Endothelial cell (in vitro differentiated cells): ENCODE results near the gene RPAP2. TPM values are rescaled to one million over a fixed set of nuclear protein-coding genes. Genes with fewer than 3 reads are reported as not detected.

Experiments
- DNase-seq: peaks from one replicate; pipeline ENCODE4 v3.0.0; 2021; ENCODE audit warnings: low spot score
- H3K27ac Mint-ChIP-seq: one replicate; pipeline ENCODE4 v1.8.0; 2021; ENCODE audit warnings: mixed read lengths, inconsistent platforms; ENCODE audit not compliant: unreplicated experiment
- H3K27me3 Mint-ChIP-seq: one replicate; pipeline ENCODE4 v1.8.0; 2021; ENCODE audit warnings: mild to moderate bottlenecking, moderate library complexity, mixed read lengths, inconsistent platforms; ENCODE audit not compliant: unreplicated experiment
- H3K36me3 Mint-ChIP-seq: one replicate; pipeline ENCODE4 v1.8.0; 2021; ENCODE audit warnings: mild to moderate bottlenecking, low read depth, mixed read lengths, inconsistent platforms; ENCODE audit not compliant: unreplicated experiment
- H3K4me1 Mint-ChIP-seq: one replicate; pipeline ENCODE4 v1.8.0; 2021; ENCODE audit warnings: mild to moderate bottlenecking, mixed read lengths, inconsistent platforms; ENCODE audit not compliant: unreplicated experiment
- H3K4me3 Mint-ChIP-seq: one replicate; pipeline ENCODE4 v1.8.0; 2021; ENCODE audit warnings: mild to moderate bottlenecking, mixed read lengths, inconsistent platforms; ENCODE audit not compliant: unreplicated experiment
- H3K9me3 Mint-ChIP-seq: one replicate; pipeline ENCODE4 v1.8.0; 2021; ENCODE audit warnings: mixed read lengths, inconsistent platforms; ENCODE audit not compliant: unreplicated experiment
- total RNA-seq: library from RNA; stranded (reverse); fragmentation: NEBNext Ultra II Directional; extraction: Animal tissue kit (Norgen Biotek cat#: 25700); gene quantifications from one replicate; pipeline ENCODE4 v1.2.1, GENCODE V29; 2021; ENCODE audit not compliant: unreplicated experiment
- TF ChIP-seq, protein P1 (sequence below): fragments of 200-600 bp; sonication (generic); IDR thresholded peaks from one replicate; pipeline ENCODE4 v1.5.0; 2021; ENCODE audit warnings: antibody characterized with exemption; ENCODE audit not compliant: unreplicated experiment

Gene RPAP2
- total RNA-seq, 1 donor from 2014 or later: 30.0 TPM

DNA sequence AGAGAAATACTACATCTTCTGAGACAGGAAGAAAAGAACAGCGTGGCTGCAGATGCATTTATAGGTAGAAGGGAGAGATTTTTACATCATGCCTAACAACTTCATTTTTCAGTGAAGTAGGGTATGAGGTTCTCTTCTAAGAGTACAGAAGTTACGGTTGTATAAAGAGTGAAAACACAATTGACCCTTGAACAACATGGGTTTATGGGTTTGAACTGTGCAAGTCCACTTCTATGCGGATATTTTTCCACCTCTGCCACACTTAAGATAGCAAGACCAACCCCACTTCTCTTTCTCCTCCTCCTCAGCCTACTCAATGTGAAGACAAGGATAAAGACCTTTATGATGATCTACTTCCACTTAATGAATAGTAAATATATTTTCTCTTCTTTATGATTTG lies 64.5 kb downstream of the RPAP2 start:
- TF ChIP-seq, protein P1, sequence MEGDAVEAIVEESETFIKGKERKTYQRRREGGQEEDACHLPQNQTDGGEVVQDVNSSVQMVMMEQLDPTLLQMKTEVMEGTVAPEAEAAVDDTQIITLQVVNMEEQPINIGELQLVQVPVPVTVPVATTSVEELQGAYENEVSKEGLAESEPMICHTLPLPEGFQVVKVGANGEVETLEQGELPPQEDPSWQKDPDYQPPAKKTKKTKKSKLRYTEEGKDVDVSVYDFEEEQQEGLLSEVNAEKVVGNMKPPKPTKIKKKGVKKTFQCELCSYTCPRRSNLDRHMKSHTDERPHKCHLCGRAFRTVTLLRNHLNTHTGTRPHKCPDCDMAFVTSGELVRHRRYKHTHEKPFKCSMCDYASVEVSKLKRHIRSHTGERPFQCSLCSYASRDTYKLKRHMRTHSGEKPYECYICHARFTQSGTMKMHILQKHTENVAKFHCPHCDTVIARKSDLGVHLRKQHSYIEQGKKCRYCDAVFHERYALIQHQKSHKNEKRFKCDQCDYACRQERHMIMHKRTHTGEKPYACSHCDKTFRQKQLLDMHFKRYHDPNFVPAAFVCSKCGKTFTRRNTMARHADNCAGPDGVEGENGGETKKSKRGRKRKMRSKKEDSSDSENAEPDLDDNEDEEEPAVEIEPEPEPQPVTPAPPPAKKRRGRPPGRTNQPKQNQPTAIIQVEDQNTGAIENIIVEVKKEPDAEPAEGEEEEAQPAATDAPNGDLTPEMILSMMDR: no peak
- no peak for DNase-seq
- Mint-ChIP-seq H3K36me3 (peaks cover 4% of the 10 kb centered on the region), H3K27ac (no peak overlapping the region), H3K4me3 (no peak overlapping the region), H3K4me1 (no peaks in the 10 kb centered on the region), H3K9me3 (no peaks in the 10 kb centered on the region), H3K27me3 (no peaks in the 10 kb centered on the region)

DNA sequence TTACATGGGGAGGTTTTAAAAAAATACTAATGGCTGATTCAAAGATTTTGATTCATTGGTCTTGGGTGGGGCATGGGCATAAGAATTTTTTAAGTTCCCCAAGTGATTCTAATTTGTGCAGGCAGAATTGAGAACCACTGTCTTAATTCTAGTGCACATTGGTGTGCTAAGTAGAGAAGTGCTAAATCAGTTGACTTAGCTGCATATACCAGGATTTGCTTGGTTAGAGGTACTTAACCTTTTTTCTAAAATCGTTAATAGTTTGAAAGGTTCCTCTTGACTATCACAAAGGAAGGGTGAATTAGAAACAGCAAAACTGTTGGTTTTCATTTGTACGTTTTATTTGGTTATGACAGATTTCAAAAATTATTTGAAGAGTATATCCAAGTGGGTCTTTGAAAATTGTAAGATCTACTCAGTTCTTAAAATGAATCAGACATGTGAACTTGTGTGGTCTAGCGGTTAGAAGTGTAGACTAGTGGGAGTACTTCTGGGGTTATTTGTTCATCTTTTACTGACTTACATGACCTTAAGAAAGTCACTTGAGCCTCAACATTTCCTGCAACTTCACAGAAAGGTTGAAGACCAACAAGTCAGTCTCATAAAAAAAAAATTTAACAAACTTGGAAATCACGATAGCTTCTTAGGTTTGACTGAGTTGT lies 66.7 kb downstream of the RPAP2 start:
- Mint-ChIP-seq H3K27me3 (no peaks in the 10 kb centered on the region), H3K4me1 (no peaks in the 10 kb centered on the region), H3K36me3 (no peaks in the 10 kb centered on the region), H3K9me3 (no peaks in the 10 kb centered on the region), H3K4me3 (no peak overlapping the region), H3K27ac (no peak overlapping the region)
- no peak for DNase-seq
- TF ChIP-seq, protein P1: no peak

DNA sequence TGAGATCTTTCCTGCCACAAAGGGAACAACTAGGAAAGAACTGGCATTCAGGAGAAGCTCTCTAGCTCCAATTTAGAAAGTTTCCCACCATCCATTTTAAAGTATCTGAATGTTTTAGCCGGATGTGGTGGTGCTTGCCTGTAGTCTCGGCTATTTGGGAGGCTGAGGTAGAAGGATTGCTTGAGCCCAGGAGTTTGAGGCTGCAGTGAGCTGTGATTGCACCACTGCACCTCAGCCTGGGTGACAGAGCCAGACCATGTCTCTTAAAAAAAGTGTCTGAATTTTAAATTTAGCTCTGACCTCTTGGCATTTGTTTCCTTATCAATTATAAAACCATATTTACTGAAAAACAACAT lies 67.2 kb downstream of the RPAP2 start:
- Mint-ChIP-seq H3K27me3 (no peaks in the 10 kb centered on the region), H3K4me3 (no peak overlapping the region), H3K27ac (no peak overlapping the region), H3K36me3 (no peaks in the 10 kb centered on the region), H3K4me1 (no peaks in the 10 kb centered on the region), H3K9me3 (no peaks in the 10 kb centered on the region)
- TF ChIP-seq, protein P1: no peak
- DNase-seq: no peak

DNA sequence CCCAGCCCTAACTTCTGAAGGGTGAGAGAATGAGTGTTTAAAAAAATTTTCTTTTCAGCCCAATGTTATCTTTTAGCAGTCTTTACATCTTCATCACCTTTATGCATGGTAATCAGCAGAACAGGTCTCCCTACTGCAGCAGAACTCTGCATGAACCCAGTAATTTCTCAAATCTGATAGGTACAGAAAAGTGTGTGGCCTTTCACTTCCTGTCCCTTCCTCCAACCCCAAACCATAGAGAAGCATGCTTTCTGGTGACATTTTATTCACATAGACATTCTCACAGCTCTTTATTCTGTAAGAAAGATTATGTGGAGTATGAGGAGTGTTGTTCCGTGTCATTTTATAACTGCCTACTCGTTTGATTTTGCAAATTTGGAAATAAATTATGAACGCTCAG lies 68.6 kb downstream of the RPAP2 start:
- no peak overlapping the region for H3K27ac Mint-ChIP-seq
- TF ChIP-seq, protein P1: no peak
- H3K27me3 Mint-ChIP-seq: no peaks in the 10 kb centered on the region

DNA sequence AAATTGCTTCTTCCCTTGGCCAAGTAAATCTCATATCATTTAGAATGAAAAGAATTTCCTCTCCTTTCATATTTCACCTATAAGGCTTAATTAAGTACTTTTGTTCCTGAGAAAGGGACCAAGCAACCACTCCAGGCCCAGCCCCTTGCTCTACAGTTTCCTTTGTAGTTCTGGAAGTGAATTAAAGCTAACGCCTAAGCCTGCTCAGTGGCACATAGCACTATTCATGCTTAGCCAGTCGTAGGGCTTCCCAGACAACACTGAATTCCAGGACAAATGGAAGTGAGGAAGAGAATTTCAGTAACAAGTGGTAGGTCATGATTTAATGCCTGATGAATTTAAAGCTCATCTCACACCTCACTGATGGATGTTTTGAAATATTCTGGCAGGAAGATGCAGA lies 73.3 kb downstream of the RPAP2 start:
- TF ChIP-seq, protein P1: no peak
- DNase-seq: no peak
- peaks cover 9% of the 10 kb centered on the region for H3K4me1 Mint-ChIP-seq
- H3K9me3 Mint-ChIP-seq: no peaks in the 10 kb centered on the region
- peaks cover 2% of the 10 kb centered on the region for H3K27me3 Mint-ChIP-seq
- peaks cover 4% of the 10 kb centered on the region for H3K36me3 Mint-ChIP-seq
- H3K4me3 Mint-ChIP-seq: no peak overlapping the region
- H3K27ac Mint-ChIP-seq: no peak overlapping the region

More for the DNA sequence above, 68.6 kb downstream of the RPAP2 start:
- H3K4me1 Mint-ChIP-seq: no peaks in the 10 kb centered on the region
- no peak for DNase-seq
- no peaks in the 10 kb centered on the region for H3K36me3 Mint-ChIP-seq
- no peak overlapping the region for H3K4me3 Mint-ChIP-seq
- H3K9me3 Mint-ChIP-seq: no peaks in the 10 kb centered on the region
